Measurements from ENCODE around the gene ZNF593OS. TPM values are rescaled to one million over a fixed set of nuclear protein-coding genes. Genes with fewer than 3 reads are reported as not detected.

The ZNF593OS gene
- total and polyA plus RNA-seq, 10 donors, result 0.26 to 0.43 (median 0.26) TPM; not detected in 7

- WGBS, 5 donors, result 68 to 84% (median 80%) methylated on average over 4 of the region's 4 CpGs
- Histone ChIP-seq H3K4me3 (no peak overlapping the region), H3K36me3 (no peaks in the 10 kb centered on the region), H3K27ac (no peak overlapping the region), H3K4me1 (no peaks in the 10 kb centered on the region), H3K9me3 (no peaks in the 10 kb centered on the region), H3K27me3 (replicated peaks in 1 of 7) (no peaks in the 10 kb centered on the region)
- no peak for DNase-seq
- intact Hi-C loops (cut with DNase I; ENCODE audit: low total_unique reads), result no loop called here
- TF ChIP-seq CTCF (IDR thresholded peaks at IDR 0.05 in 8 of 11, conservative IDR thresholded peaks at IDR 0.05 in 3 of 11) (no peak), POLR2A (IDR thresholded peaks at IDR 0.05) (no peak), POLR2AphosphoS5 (IDR thresholded peaks at IDR 0.05) (no peak)
These were observed 8.4 kb upstream of the ZNF593OS start for GRCh38 chr1:26180010-26180506.

DNA sequence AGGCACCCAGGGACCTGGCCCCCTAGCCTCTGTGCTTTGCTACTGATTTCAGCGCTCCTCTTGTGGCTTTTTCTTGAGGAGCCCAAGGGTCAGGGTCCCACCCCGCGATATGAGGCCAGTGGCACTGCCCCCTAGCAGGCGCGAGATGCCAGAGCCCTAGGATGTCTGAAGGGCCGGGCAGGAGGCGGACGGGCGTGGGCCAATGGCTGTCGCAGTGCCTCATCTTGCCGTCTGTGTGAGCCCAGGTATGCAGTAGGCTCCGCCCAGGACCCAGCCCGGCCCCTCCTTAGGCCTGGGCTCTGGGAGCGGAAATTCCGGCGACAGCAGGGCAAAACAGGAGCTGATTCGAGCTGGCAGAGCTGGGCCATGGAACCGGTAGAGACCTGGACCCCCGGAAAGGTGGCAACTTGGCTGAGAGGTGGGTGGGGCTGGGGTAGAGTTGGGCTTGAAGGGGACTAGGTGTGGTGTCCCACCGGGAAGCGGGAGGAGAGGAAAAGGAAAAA is 5.6 kb upstream of the ZNF593OS start, which contains the start of gene CNKSR1:
Gene CNKSR1, plus strand, starts transcription at position 310 of the 503 bp plus-strand sequence. Its CDS starts 57 bp downstream, at position 367.
- intact Hi-C loops (cut with DNase I; ENCODE audit: low total_unique reads), result no loop called here
- Histone ChIP-seq H3K36me3 (no peaks in the 10 kb centered on the region), H3K4me3 (no peak within 1 kb of the TSS), H3K4me1 (no peaks in the 10 kb centered on the region), H3K9me3 (no peaks in the 10 kb centered on the region), H3K27ac (no peak within 1 kb of the TSS), H3K27me3 (replicated peaks in 1 of 7) (no peaks in the 10 kb centered on the region)
- DNase-seq, result no peak
- 43 to 68% (median 59%) methylated on average over 20 to 21 of the region's 21 CpGs for WGBS, 5 donors
- no peak for TF ChIP-seq POLR2AphosphoS5 (IDR thresholded peaks at IDR 0.05)
- TF ChIP-seq CTCF (IDR thresholded peaks at IDR 0.05 in 8 of 11, conservative IDR thresholded peaks at IDR 0.05 in 3 of 11), result no peak
- TF ChIP-seq POLR2A (IDR thresholded peaks at IDR 0.05), result no peak

GRCh38 chr1:26175346-26175745 is 3.7 kb upstream of the ZNF593OS start:
- no peaks in the 10 kb centered on the region for H3K27me3 ChIP-seq (replicated peaks in 1 of 7)
- H3K36me3 ChIP-seq, result peaks cover 0 to 10% (median 0%) of the 10 kb centered on the region in 6 donors
- no peak overlapping the region for H3K4me3 ChIP-seq
- TF ChIP-seq POLR2AphosphoS5 (IDR thresholded peaks at IDR 0.05) (no peak), POLR2A (IDR thresholded peaks at IDR 0.05) (no peak), CTCF (IDR thresholded peaks at IDR 0.05 in 8 of 11, conservative IDR thresholded peaks at IDR 0.05 in 3 of 11) (no peak)
- intact Hi-C loops (cut with DNase I; ENCODE audit: low total_unique reads), result no loop called here
- no peaks in the 10 kb centered on the region for H3K9me3 ChIP-seq
- H3K27ac ChIP-seq, result no peak overlapping the region
- WGBS, 5 donors, result 89 to 98% (median 91%) methylated on average over 8 of the region's 8 CpGs
- peaks cover 6 to 14% (median 12%) of the 10 kb centered on the region in 6 donors for H3K4me1 ChIP-seq
- DNase-seq, result no peak

DNA sequence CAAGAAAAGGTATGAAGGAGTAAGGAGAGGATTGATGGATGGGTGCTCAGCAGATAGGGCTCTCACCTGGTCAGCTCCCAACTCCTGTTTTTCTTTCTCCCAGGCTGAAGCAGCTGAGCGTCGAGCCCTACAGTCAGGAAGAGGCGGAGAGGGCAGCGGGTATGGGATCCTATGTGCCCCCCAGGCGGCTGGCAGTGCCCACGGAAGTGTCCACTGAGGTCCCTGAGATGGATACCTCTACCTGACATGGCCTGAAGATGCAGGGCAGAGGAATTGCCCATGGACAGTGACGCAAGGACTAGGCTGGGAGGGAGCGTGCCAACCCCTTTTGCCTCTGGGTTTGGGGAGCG is 1.2 kb downstream of the ZNF593OS start:
- H3K4me1 ChIP-seq, result peaks cover 9 to 28% (median 20%) of the 10 kb centered on the region in 6 donors
- no peak for TF ChIP-seq POLR2AphosphoS5 (IDR thresholded peaks at IDR 0.05)
- no peak for TF ChIP-seq CTCF (IDR thresholded peaks at IDR 0.05 in 8 of 11, conservative IDR thresholded peaks at IDR 0.05 in 3 of 11)
- intact Hi-C loops (cut with DNase I; ENCODE audit: low total_unique reads), result no loop called here
- no peak for DNase-seq
- H3K36me3 ChIP-seq, result peaks cover 0 to 10% (median 0%) of the 10 kb centered on the region in 6 donors
- H3K27me3 ChIP-seq (replicated peaks in 1 of 7), result no peaks in the 10 kb centered on the region
- peak overlapping the region; percentile 56 to 86 (median 76) for H3K4me3 ChIP-seq
- peak overlapping the region in 4 of 8 donors; percentile 86 to 89 (median 88) for H3K27ac ChIP-seq
- WGBS, 5 donors, result 65 to 84% (median 71%) methylated on average over 9 of the region's 9 CpGs
- H3K9me3 ChIP-seq, result no peaks in the 10 kb centered on the region

Measured in spleen (tissue), 11 donors.